Measurements from ENCODE around the gene ZKSCAN7.
"Not testable (repeated sequence)": the region's sequence is repeated elsewhere in the genome, so short reads cannot be mapped to it uniquely, and the experiment has no call there.

ZKSCAN7 gene

DNA sequence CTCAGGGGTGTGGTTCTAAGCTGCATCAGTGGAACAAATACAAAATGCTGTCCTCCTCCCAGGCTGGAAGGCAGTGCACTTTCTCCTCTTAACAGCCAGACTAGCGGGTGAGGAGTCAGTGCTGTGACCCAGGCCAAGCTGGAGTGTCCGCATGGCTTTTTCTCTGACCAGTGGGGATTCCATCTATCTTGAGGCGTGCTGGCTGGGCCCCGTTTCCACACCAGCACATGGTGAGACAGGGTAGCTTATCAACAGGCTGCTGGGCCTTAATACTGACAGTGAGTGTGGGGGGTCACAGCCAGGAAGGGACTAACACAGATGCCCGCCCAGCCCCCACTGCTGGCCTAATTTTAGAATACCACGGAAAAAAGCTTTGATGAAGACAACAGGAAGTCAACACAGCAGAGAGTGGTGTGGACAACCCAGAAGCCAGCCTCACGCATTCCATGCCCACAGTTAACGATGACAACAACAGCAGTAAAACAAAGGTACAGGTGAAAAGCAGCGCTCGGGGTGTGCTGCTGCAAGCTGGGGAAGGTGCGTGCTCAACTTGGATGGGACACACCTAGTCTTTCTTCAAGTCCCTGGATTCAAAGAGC is 22.5 kb downstream of the ZKSCAN7 start:
- DNase-seq: not testable (repeated sequence)

GRCh38 chr3:44578316-44578715 is 23.3 kb downstream of the ZKSCAN7 start:
- DNase-seq: not testable (repeated sequence)

- not testable (repeated sequence) for DNase-seq
Measured at GRCh38 chr3:44578924-44579515, 24.0 kb downstream of the ZKSCAN7 start.

DNA sequence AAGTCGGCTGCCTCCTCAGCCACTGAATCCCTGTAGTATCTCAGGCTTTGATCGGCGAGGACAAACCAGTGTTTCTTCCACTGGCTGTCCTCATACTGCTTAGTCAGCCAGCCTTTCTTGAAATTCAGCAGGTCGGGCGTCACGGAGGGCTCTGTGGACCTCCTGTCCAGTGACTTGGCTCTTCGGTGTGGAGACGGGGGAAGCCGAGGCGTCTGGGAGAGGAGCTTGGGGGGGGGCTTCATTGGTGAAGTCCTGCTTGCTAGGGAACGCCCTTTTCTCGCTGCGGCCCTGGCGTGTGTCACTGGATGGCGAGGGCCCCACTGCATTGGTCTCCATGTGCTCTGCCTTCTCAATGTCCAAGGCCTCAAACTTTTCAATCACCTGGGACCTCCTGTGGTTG is 24.8 kb downstream of the ZKSCAN7 start:
- not testable (repeated sequence) for DNase-seq

DNA sequence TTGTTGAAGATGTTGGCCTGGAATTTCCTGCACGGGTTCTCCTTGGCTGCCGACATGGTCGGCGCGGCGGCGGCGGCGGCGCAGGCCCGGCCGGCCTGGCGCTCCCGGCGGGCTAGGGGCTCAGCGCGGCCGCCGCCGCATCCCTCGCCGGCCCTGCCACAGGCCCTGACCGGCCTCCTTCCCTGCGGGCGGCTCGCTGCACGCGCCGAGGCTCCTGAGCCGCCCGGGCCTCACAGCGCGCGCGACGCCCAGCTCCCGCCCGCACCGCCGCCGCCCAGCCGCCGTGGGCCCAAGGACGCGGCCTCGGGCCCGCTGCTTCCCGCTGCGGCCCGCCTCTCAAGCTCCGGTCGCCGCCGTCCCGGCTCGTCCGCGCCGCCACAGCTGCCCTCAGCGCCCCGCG is 26.0 kb downstream of the ZKSCAN7 start:
- DNase-seq: not testable (repeated sequence)

DNA sequence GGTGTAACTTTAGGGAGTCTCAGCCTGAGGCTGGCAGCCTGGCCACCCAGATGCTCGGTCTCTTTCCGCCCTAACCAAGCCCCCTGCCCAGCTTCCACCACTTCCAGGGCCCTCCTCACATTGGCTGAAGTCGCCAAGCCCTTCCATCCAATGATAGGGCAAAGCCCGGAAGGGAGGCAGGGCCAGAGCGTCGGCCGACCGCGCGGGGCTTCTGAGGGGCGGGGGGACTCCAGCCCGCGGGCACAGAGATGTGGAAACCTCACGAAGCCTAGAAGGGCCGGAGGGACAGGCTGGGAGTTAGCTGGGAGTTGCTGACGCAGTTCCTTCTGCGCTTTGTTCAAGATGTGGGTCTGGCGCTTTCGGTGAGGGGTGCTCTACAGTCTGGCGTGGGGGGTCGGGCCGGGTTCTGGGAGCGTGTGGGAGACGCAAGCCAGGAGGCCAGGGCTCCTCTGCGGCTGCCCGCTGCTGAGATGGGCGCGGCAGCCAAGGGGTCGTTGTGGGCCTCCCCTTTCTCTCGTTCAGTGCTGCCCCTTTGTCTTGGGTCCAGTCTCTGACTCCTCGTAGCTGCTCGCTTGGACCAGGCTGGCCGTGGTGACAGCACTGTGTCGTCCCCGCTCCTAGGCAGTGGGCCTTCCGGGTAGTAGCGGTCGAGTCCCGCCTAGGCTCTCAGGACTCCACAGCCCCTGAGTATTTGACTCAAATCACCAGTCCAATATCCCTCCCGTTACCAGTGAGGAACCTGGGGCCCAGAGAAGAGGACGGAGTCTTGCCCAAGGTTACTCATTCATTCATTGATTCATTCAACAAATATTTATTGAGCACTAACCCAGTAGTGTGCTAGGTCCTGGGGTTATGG is 29.9 kb downstream of the ZKSCAN7 start, which contains the start of gene ZNF660:
Gene ZNF660, plus strand, starts transcription at position 319 of the 856 bp plus-strand sequence. CDS start 9,230 bp downstream, outside the sequence.
- peak; percentile 82 for DNase-seq

DNA sequence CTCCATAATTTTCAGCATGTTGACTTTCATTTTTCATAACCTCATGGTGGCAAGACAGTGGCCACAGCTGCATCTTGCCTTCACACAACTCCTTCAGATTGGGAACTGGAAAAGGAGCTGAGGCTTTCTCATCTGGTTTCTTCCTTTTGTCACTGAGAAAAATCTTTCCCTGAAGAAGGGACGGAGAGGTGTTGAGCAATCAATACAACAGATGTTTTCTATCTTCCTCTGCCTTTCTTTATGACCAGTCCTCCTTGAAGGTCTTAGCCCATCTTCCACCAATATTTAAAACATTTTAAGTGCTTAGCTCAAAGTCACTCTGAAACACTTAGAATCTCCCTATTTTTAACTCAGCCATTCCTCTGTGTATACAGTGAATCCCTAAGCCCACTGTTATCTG is 41.6 kb downstream of the ZKSCAN7 start:
- DNase-seq: no peak

GRCh38 chr3:44601749-44602148 is 46.8 kb downstream of the ZKSCAN7 start:
- no peak for DNase-seq

DNA sequence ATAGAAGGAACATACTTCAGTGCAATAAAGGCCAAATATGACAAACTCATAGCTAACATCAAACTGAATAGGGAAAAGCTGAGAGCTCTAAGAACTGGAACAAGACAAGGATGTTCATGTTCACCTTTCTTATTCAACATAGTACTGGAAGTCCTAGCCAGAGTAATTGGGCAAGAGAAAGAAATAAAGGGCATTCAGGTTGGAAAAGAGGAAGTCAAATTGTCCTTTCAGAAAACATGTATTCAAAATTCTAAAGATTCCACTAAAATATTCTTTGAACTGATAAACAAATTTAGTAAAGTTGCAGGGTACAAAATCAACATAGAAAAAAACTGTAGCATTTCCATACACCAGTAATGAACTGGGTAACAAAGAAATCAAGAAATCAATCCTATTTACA is 57.7 kb downstream of the ZKSCAN7 start:
- no peak for DNase-seq
